HS-27A (cell line): ENCODE data around the gene FCRL5.

Experiments
- DNase-seq: peaks from one replicate; pipeline ENCODE4 v3.0.0-alpha.2; 2012; ENCODE audit warnings: low read depth, missing footprints

The FCRL5 gene

DNA sequence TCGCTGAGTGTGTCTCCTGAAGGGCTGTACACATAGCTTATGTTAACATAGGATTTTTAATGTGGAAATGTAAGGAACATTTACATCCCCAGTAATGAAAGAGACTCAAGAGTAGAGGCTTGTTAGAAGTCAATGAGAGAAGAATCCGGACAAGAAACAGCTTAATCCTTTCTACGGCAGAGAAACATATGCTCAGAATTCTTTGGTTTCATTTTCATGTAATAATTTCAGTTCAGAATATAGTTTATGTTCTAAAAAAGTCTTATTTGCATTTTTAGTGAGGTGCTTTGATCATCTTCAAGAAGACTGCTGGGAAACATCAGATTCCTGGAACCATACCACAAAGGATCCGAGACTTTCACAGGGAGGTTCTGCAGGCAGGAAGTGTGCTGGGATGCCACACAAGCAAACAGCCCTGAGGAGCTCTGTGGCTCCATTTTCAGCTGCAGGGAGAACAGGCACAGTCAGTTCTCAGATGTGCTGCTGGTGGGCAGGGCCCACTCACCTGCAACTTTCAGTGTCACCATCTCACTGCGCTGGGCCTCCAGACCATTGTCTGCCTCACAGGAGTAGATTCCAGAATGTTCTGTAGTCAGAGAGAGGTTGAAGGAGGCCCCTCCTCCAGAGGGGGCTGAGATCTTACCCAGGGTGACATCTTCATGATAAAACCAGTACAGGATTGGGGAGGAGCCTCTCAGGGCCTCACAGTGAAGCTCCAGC is 28.4 kb downstream of the FCRL5 start:
- no peak for DNase-seq

DNA sequence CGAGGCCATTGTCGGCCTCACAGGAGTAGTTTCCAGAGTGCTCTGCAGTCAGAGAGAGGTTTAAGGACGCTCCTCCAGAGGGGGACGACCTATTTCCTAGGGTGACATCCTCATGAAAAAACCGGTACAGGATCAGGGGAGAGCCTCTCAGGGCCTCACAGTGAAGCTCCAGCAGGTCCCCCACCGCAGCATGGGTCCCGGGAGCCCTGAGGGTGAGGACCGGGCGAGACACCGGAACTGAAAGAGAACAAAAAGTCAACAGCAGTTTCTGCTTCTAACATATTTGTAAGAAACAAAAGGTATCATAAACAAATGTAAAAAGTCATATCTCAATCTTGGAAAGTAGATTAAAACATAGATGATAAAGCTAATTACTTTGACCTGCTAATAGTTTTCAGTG is 31.3 kb downstream of the FCRL5 start:
- DNase-seq, result no peak

DNA sequence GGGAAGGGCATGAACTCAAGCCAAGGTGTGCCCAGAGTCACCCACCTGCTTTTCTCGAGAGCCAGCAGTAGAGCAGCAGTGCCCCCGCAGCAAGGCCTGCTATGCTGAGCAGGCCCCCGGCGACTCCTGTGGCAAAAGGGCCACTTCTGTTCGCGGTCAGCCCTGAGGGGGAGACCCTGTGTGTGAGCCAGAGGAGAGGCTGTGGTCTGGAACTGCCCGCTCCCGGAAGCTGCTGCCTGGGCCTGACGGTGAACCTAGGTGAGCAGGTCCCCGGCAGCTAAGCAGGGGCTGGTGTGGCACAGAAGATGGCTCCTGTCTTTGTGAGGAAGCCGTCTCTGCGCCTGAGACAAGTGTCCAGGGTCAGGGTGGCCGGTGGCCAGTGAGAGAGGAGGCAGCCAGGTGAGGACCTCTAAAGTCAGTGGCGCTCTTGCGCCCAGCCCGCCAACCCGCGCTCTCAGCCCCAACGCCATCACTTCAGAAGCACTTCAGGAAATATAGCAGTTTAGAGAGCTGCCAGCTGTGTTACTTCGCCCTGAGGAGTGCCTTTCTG is 31.9 kb downstream of the FCRL5 start:
- DNase-seq, result no peak

DNA sequence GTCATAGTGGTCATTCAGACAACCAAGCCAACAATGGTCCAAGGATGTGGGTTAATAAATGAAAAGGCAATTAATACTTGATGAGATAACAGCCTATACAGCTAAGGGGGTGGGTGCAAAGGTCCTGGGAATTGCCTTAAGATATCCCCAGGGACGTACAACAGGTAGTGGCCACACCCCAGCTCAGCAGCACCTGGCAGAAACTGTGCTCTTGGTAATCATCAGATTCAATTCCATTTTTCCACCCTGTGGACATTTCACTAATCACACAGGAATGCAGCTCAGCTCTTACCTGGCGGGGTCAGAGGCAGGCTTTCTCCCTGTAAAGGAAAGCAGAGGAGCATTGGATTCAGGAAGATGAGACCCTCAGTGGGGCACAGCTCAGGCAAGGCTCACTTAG is 32.9 kb downstream of the FCRL5 start:
- DNase-seq, result no peak

DNA sequence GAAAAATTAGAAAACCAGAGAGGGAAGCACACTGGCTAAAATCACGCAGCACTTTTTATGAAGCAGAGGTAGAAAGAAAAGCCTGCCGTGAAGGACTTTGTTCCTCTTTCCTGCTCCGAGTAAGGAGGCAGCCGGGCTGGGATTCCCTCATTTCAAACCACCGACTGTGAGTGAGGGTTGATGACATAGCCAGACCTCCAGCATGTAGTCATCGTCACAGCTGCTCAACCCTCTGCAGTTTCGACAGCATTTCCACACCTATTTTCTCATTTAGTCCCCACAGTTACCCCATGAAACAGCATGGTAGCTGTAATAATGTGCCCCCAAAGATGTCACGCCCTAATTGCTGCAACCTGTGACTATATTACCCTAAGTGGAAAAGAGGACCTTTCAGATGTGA is 35.3 kb downstream of the FCRL5 start:
- no peak for DNase-seq

DNA sequence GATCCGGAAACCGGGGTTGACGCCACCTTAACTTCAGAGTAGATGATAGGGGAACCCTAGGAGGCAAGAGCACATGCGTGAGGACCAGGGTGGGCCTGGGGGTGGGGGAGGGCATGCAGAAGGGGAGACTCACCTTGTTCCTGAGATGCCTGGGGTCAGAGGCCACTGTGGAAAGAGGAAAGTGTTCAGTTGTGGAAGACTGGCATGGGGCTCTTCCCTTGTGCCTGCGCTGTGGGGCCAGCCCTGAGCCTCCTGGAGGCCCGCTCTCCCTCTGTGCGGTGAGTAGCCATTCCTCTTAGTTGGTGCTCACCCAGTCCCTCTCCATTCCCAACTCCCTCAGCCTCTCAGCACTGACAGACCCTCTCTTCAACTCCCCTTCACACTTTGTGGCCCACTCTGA is 36.6 kb downstream of the FCRL5 start:
- DNase-seq, result no peak

DNA sequence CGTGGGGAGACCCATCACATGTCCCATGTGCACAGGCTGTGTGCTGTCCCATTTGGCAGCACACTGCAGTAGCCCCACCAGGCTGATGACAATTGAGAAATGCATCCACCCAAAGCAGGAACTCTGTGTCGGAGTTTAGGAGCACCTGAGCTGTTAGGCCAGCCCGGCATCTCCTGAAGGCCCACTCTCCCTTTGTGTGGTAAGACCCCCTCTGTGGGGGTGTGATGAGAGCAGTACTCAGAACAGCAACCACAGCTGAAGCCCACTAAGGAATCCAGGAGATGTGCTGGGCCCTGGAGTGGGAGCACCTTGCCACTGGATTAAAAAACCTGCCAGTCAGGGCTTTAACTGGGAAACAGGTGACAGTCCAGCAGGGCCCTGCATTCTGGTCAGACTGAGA is 37.2 kb downstream of the FCRL5 start:
- no peak for DNase-seq

DNA sequence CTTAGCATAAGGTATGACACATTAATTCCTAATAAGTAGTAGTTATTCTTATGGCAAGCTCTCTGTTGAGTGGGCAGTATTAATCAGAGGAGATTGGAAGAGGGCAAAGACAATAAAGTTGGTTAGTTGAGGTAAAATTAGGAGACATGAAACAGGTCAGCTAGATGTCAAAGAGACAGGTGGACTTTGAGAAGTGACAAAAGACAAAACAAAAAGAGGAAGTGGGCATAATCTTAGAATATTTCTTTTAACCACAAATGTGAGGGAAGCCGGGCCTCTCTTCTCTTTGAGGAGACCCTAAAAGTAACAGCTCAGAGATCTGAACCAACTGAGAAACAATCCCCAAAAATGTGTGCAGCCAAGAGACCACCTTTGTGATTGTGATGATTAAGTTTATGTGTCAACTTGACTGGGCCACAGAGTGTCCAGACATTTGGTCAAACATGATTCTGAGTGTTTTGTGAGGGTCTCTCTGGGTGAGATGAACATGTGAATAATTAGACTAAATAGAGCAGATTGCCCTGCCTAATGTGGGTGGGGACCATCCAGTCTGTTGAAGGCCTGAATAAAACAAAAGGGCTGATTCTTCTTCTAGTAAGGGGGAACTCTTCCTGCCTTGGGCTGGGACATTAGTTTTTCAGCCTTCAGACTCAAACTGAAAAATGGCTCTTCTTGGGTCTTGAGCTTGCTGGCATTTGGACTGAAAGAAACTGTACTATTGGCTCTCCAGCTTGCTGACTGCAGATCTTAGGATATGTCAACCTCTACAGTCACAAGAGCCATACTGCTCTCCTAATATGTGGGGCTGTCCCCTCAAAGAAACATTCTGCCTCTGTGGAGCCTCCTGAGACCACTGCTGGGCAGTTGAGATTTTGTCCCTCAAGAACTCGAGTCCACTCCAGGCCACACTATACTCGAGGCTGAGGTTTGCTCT is 40.0 kb downstream of the FCRL5 start:
- no peak for DNase-seq

DNA sequence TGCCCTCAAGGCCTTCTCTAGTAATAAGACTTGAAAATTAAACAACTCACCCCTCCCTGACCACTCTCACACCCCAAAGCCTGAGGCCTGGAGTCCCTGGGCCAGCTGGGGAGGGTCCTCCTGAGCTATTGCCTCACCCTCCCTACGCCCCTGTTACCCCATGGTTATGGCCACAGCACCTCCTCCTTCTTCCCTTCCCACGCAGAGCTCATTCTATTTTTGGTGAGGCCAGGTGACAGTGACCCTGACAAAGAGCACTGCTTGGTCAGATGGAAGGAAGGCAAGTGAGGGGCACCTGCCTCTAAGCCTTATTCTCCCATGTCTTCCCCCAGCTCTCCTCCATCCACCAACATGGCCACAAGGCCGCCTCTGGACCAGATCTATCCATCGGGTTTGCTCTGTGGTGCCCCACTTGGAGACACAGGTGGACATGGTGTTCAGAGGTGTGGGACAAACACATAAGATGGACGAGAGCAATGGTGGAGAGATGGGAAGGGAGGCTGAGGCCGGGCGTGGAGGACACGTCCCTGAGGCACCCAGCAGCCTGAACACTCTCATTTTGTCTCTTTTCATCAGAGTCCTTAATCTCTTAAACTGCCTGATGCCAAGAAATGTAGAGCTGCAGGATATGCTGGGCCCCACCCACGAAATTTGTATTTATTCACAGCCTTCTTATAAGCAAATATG is 42.6 kb downstream of the FCRL5 start:
- DNase-seq, result no peak

DNA sequence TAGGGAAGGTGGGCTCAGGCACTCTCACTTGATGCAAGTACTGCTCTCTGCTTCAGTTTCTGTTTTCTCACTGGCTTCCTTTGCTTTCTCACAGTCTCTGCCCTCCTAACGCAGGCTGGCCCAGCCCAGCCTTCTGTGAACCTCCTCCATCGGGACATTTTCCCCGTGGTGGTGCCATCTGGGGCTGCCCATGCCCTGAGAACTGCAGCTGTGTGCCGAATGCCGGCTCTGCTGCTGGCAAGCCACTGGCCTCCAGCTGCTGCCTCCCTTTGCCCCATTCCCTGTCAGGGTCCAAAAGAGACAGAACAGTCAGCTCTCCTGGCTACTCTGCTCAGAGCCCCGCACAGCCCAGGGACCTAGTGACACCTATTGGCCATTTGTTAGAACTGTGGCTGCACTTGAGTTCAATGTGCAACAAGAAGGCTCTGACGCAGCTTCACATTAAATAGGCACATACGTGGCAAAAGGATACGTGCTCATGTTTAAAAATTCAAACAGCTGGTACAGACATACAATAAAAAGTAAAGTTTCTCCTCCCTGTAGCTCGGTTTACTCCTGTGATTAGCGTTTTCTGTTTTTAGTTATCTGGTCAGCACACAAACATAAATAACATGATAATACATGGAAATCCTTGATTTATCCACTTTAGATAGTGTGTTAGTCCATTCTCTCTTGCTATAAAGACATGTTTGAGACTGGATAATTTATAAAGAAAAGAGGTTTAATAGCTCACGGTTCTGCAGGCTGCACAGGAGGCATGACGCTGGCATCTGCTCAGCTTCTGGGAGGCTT is 46.6 kb downstream of the FCRL5 start:
- no peak for DNase-seq

DNA sequence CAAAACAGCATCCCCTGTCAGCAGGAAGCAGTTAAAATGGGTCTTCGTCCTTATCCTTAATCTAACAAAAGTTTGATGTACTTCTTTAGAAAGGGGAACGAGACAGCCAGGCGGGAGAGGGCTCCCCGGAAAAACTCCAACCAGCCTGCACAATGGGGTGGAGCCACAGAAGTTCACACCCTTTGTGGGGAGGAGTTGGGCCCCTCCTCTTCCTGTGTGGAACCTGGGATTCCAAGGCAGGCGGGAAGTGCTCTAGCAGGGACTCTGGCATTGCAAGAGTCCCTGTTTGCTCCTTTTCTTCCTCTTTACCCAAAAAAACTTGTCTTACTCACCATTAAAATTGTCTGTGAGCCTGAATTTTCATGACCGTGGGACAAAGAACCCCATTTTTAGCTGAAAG is 47.7 kb downstream of the FCRL5 start:
- DNase-seq, result no peak

DNA sequence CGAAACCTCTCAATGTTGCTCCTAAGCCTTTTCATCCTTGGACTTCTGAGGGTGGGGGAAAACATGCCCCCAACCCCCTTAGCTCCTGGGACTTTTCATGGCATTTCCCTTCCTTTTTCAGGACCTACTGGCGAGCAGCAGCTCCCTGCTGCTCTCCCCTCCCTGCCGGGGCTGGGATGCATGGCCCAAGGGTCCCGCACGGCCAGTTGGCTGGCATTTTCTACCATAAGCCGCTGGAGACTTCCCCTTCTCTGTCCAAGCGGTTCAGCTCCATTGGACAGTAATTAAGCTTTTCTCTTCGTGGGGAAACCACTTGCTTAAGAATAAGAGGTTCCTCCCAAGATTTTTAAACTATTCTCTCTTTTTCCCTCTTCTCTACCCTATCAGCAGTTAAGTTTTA is 52.8 kb downstream of the FCRL5 start:
- DNase-seq, result no peak

DNA sequence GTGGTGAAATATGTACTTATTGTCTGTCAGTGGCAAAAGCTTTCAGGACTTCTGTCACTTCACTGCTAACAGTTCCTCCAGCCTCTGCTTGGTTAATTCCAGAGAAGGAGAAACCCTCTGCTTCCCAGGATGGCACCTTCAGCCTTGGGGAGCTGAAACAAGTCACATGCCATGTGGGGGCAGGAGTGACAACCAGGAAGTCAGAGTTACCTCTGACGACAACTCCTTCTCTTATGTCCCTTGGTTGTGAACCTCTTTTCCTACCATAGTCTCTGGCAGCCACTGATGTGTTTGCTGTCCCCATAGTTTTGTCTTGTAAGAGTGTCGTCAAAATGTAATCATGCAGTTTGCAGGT is 53.6 kb downstream of the FCRL5 start:
- no peak for DNase-seq

DNA sequence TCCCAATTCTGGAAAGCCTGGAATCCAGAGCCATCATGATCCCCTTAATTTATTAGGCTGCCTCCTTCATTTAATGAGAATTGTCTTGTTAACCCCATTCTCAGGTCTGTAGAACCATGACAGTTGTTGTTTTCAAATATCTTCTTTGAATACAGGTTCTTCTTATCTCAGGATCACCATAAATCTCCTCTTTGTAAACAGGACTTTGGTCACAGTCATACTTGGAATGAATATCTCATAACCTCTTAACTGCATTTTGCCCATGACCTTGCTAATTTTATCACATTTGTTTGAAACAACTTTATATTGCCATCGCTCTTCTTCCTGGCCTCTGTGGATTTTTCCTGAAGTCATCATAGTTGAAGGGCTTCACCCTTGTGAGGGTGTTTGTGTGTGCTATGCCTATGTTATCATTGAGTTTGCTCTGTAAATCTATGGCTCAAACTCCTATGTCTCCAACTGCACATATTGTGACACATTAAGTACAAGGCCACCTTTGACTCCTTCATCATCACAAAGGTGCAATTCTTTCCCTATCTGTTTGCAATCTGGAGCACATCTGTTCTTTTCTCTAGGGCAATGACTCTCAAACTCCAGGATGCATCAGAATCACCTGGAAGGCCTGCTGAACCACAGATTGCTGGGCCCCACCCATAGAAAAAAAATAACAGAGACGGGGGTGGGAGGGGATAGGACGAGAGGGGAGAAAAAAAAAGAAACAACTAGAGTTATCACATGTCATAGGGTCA is 54.2 kb downstream of the FCRL5 start:
- DNase-seq, result no peak

DNA sequence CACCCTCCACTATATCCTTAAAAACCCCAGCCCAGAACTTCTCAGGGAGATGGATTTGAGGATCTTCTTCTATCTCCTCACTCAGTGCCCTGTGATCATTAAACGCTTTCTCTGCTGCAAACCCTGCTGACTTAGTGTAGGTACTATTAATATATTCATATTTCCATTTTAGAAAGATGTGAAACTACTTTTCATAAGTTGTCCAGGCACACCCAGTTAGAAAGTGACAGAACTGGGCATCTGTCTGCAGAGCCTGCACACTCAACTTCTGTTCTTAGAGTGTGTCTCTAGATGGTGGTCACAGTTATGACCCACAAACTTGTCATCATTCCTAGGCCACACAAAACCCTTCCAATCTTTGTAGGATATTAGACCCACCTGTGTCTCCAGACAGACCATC is 55.0 kb downstream of the FCRL5 start:
- DNase-seq, result no peak

DNA sequence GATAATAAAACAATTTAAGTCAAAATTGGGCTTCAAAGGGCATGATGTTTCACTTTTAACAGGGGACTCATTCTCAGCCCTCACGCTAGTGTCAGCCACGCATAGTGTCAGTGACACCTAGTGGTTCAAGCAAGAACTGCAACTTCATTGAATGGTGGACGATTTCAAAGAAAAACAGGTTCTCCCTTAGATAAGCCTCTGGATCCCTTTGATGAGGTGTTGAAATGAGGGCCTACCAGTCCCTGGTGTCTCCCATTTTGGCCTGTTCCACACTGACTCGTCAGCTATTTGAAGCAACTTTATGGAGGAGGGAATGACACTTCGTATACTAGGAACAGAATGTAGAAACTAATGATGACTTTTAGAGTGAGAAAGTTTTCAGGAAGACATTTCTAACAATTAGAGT is 56.2 kb downstream of the FCRL5 start:
- no peak for DNase-seq

DNA sequence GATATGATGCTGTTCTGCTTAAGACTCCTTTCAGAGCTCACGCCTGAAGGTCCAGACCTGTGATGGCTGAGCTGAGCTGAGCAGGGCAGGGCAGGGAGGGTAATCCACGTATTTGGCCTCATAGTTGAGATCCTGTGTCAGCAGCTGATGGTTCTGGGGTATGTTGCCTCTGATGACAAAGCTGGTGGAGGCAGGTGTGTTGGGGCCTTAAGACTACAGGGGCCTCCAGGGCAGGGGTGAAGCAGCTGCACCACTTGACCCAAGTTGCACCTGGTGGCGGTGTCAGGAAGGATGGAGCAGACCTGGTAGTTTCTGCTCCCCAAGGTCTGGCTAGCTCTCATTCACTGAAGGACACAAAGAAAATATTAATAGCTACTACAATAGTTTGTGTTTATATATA is 57.0 kb downstream of the FCRL5 start:
- DNase-seq, result no peak

DNA sequence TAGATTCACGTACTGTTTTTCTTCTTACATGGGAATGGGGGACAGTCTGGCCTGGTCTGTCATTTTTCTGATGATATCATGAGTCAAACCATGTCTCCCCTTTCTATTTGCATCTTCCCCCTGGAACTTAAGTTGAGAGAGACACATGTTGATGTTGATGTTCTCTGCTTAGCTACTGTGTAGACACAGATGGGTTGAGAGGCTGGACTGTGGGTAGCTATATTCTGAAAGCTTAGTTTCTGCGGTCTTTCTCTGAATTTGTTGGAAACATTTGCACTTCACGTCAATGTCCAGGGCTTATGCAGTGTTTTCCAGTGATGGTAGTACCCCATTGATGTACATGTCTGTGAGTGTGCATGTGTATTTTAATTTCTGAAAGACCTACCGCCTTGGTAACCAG is 58.2 kb downstream of the FCRL5 start:
- no peak for DNase-seq

DNA sequence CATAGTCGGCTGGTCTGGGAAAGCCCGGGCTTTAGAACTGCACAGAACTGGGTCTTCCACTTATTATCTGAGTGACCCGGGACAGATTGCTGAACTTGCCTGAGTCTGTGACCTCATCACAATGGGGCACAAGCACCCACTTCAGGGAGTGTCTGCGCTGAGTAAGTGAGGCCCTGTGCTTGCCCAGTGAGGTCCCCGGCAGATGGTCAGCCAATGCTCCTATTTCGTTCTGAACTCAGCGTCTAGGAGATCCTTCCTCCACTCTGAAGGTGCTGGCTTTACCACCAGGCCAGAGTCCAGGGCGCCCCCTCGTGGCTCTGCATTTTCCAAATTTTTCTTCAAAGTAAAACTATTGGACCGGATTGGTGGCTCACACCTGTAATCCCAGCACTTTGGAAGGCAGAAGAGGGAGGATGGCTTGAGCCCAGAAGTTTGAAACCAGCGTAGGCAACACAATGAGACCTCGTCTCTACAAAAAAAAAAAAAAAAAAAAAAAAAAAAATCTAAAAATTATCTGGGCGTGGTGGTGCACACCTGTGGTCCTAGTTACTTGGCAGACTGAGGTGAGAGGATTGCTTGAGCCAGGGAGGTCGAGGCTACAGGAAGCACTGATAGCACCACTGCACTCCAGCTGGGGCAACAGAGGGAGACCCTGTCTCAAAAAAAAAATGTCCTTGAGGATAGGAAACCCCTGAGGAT is 61.7 kb downstream of the FCRL5 start:
- no peak for DNase-seq

DNA sequence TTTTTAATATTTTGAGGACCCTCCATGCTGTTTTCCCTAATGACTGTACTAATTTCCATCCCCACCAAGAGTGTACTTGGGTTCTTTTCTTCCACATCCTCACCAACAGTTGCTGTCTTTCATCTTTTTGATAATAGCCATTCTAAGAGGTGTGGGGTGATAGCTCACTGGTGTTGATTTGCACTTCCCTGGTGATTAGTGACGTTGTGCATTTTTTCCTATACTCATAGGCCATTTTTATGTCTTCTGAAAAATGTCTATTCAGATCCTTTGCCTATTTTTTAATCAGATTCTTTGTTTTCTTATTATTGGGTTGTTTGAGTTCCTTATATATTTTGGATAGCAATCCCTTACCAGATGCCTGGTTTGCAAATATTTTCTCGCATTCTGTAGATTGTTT is 64.2 kb downstream of the FCRL5 start:
- no peak for DNase-seq

DNA sequence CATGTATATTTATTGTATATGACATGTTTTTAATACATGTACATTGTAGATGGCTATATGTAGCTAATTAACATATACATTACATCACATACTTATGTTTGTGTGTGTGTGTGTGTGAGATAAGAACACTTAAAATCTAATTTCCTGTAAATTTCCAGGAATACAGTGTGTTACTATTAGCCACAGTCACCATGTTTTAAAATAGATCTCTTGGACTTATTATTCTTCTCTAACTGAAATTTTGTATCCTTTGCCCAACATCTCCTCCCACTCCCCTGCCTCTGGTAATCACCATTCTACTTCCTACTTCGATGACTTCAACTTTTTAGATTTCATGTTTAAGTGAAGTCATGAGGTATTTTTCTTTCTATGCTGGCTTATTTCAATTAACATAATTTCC is 64.8 kb downstream of the FCRL5 start:
- DNase-seq, result no peak
